GM21515 (cell line): ENCODE results near the gene APOBEC3H.
"Not testable (repeated sequence)": the region's sequence is repeated elsewhere in the genome, so short reads cannot be mapped to it uniquely, and the experiment has no call there.

Experiments
- ATAC-seq: cut with Tn5 transposase; IDR thresholded peaks from one replicate; pipeline ENCODE4 v1.9.1; 2021; ENCODE audit not compliant: unreplicated experiment

APOBEC3H gene

GRCh38 chr22:39097098-39098020 lies at the start of gene APOBEC3H:
Gene APOBEC3H, plus strand, starts transcription at chr22:39097244. Its CDS starts 3,035 bp downstream, at chr22:39100279.
- ATAC-seq, result no peak

GRCh38 chr22:39049486-39049885 lies 47.6 kb upstream of the APOBEC3H start:
- ATAC-seq, result not testable (repeated sequence)

GRCh38 chr22:39051844-39052495 lies 45.1 kb upstream of the APOBEC3H start:
- not testable (repeated sequence) for ATAC-seq

GRCh38 chr22:39055658-39056057 lies 41.4 kb upstream of the APOBEC3H start:
- ATAC-seq, result no peak

- not testable (repeated sequence) for ATAC-seq
Measured at GRCh38 chr22:39061290-39061689, 35.8 kb upstream of the APOBEC3H start.

- ATAC-seq, result not testable (repeated sequence)
Measured at GRCh38 chr22:39061951-39062350, 35.1 kb upstream of the APOBEC3H start.

- not testable (repeated sequence) for ATAC-seq
Measured at GRCh38 chr22:39063904-39064303, 33.1 kb upstream of the APOBEC3H start.

GRCh38 chr22:39066442-39067276 lies 30.4 kb upstream of the APOBEC3H start:
- not testable (repeated sequence) for ATAC-seq

GRCh38 chr22:39068033-39068785 lies 28.8 kb upstream of the APOBEC3H start:
- no peak for ATAC-seq

- no peak for ATAC-seq
Measured at GRCh38 chr22:39070186-39070585, 26.9 kb upstream of the APOBEC3H start.

- ATAC-seq, result not testable (repeated sequence)
Measured at GRCh38 chr22:39072581-39072981, 24.5 kb upstream of the APOBEC3H start.

GRCh38 chr22:39073981-39074380 lies 23.1 kb upstream of the APOBEC3H start:
- no peak for ATAC-seq

GRCh38 chr22:39076155-39077025 lies 20.7 kb upstream of the APOBEC3H start:
- ATAC-seq, result peak; percentile 48

- ATAC-seq, result peak; percentile 2
Measured at GRCh38 chr22:39077026-39077840, 19.8 kb upstream of the APOBEC3H start, which contains the start of gene APOBEC3G. Gene APOBEC3G, plus strand, starts transcription at chr22:39077275. Its CDS starts 87 bp downstream, at chr22:39077362.

GRCh38 chr22:39077912-39078311 lies 19.1 kb upstream of the APOBEC3H start:
- ATAC-seq, result not testable (repeated sequence)

GRCh38 chr22:39078329-39078728 lies 18.7 kb upstream of the APOBEC3H start:
- no peak for ATAC-seq

- ATAC-seq, result not testable (repeated sequence)
Measured at GRCh38 chr22:39079054-39079637, 17.9 kb upstream of the APOBEC3H start.
